NCI-H82 treated with DMSO at 0.1 percent for 48 hours (cell line): Measurements from ENCODE around the gene DHRS3.

Experiments
- DNase-seq: peaks from one replicate; lab custom pipeline; 2025; ENCODE audit not compliant: unreplicated experiment; lab: John Stamatoyannopoulos, UW

The DHRS3 gene

GRCh38 chr1:12599657-12600056, 18.4 kb downstream of the DHRS3 start:
- DNase-seq = no peak

- peak; percentile 63 for DNase-seq
These were observed 19.0 kb downstream of the DHRS3 start for GRCh38 chr1:12598974-12599373.

DNA sequence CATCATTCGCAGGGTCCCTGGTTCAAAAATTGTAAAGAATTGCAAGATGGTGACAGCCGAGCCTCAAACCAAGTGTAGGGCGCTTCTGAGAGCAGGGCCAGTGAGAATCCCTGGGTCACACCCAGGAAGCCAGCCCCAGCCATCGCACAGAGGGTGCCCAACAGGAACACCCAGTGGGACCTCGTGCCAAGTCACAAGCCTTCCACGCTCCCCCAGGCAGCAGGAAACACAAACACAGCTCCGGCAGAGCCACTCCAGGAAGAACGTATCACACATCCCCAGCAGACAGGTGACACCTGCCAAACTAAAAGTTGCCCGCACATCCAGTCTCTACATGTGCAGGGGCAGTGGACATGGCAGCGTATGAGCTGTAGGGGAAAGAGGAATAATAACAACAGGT, 20.2 kb downstream of the DHRS3 start:
- DNase-seq = no peak

DNA sequence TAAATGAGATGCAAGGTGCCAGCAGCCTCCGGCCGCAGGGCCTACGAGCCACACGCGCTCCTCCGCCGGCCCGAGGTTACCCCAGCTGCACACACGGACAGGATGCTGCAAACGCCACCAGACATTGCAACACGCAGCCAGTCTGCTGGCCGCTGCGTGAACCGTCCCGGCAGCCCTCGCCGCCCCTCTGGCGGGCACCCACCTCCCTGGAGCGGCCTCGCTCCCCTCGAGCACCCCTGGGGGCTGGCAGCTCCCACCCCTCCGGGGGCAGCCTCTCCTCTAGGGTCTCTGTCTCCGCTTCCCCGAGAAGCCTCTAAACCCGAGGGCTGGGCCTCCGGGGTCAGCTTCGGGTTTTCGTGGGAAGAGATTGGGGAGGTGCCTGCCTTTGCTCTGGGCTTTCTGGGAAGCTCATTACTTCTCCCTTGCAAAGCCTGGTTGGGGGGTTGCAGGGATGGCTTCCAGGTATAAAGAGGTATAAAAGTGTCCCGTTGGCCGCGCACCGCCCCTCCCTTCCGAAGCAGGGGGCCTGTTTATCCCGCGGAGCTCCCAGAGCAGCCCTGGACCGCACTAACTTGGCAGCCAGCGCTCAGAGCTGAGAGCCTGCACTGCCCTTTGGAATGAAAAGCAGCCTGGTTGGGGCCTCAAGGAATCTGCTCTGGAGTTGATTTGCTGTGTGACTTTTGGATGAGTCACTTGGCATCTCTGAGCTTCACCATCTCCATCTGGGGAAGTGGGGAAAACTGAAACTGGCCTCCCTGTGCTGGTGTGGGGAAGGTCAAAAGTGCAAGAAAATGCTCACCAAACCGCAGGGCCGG, 21.8 kb downstream of the DHRS3 start:
- DNase-seq = no peak

DNA sequence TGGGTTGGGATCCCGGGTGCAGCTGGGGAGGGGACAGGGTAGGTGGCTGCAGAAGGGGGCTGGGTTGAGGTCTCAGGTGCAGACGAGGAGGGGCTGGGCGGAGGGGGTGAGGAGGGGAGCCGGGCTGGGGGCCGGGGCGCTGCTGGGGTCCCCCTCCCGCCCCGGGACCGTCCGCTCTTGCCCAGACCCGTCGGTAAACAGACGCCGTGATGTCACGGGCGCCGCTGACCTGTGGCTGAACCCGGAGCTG, 22.3 kb downstream of the DHRS3 start:
- no peak for DNase-seq

GRCh38 chr1:12594966-12595756, 22.8 kb downstream of the DHRS3 start:
- DNase-seq = no peak

DNA sequence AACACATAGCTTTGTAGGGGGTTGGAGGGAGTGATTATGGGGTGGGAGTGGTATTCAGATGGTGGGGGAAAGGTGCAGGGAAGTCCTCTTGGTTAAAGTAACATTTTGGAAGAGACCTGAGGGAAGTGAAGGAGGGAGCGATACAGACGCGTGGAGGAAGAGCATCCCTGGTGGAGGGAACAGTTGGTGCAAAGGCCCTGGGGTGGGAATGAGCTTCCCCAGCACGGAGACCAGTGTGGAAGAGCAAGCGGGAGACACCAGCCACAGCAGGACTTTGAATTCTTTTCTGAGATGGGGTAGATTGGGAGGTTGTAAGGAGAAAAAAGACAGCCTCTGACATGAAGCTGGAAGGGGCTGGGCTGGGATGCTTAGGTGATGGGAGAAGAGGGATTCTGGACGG, 23.5 kb downstream of the DHRS3 start:
- DNase-seq = no peak

DNA sequence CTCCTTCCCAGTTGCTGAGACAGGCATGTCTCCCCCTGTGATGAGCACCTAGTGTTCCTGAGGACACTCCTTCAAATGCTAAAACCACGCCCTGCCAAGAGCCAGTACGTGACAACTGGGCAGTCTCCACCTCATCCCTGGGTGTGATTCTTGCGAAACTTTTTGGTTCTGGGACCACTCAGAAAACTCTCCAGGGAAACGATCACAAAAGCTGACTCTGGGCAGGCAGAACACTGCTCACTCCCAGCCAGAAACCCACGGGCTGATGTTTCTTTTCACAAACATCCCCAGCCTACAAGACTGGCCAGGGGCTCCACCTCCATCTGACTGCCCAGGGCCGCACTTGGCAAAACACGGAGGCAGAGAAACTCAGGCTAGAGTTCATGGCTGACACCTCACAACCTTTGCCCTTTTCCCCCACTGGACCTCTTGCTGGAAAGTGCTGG, 24.4 kb downstream of the DHRS3 start:
- no peak for DNase-seq

DNA sequence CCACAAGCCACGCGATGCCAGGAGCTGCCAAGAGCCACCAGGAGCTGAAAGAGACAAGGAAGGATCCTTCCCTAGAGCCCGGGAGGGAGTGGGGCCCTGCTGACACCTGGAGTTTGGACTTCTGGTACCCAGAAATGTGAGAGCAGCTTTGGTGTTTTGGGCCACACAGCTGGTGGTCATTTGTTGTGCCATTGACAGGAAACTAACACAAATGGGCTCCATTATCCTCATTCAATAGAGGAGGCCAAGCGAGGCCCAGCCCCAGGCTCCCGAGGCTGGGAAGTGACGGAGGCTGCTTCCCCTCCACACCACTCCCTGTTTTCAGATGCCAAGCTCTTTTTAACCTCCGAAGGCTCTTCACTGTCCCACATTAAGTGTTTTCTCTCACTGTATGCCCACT, 25.5 kb downstream of the DHRS3 start:
- no peak for DNase-seq

- no peak for DNase-seq
These were observed 26.6 kb downstream of the DHRS3 start for GRCh38 chr1:12591267-12591938.

DNA sequence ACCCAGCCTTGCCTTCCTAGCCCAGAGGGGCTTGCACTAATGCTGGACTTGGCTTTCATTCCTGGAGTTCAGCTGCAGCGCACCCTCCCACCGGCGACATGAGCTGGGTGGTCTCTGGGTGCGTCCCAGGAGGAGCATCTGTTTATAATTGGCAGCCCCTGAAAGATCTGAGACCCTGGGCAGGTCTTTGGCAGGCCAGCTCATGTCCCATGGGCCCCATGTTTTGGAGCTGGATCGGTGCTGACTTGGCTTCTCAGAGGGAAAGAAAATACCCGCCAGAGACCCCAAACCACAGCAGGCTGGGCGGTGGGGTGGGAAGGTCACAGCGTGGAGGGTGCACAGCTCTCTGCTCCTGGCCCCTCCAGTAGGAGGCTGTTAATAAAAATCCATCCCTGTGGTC, 29.3 kb downstream of the DHRS3 start:
- DNase-seq = no peak

GRCh38 chr1:12587981-12588640, 29.9 kb downstream of the DHRS3 start:
- no peak for DNase-seq

DNA sequence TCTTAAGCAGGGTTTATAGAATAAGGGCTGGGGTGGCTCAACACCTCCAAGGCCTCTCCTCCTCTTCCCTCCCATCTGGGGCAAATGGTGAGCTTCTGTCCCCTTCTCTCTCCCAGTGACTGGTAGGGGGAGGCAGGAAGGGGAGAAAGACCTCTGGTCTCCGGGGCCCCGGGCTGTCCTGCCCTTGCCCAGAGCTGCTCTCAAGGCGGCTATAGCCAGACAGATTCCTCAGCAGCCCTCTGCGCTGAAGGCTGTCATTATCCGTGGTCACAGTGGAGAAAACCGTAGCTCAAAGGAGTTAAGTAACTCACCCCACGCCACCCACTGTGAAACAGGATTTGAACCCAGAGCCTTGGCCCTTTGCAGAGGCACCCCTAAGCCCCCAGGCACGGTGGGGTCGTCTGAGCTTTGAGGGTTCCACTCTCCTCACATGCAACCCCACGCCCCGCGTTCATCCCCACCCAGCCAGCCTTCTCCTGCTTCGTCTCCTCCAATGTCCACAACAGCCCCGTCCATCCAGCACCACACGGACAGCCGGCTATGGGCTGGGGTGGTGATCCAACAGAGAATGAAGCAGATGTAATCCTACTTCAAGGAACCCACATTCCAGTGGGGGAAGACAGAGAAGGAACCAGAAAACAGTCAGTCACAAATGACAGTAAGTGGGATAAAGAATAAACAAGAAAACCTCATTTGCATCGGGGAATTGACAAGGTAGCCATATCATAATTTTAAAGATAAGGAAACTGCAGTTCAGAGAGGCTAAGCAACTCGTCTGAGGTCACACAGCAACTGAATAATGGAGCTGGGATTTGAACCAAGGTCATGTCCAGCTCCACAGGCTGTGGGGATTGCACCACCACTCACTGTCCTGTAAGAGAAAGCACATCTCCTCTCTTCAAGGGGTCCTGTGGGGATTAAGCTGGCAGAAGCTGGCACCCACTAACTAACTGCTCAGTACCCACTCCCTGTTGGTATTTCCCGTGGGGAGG, 31.8 kb downstream of the DHRS3 start:
- no peak for DNase-seq

DNA sequence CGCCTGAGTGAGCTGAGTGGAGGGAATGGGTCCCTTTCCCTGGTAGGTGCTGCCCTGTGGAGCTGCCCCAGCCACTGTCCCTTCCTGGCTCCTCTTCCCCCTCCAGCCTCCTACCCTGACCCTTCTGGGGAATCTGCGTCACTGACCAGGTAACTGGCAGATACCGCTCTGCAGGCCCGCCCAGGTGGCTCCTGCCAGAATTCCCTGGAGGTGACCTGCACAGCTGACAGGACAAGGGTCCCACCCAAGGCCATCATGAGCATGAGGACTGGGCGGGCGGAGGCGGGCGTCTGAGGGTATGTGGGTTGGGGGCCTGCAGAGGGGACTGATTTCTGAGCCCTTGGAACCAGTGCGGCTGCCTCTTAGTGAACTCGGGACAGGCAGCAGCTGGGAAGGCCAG, 32.5 kb downstream of the DHRS3 start:
- DNase-seq = no peak

DNA sequence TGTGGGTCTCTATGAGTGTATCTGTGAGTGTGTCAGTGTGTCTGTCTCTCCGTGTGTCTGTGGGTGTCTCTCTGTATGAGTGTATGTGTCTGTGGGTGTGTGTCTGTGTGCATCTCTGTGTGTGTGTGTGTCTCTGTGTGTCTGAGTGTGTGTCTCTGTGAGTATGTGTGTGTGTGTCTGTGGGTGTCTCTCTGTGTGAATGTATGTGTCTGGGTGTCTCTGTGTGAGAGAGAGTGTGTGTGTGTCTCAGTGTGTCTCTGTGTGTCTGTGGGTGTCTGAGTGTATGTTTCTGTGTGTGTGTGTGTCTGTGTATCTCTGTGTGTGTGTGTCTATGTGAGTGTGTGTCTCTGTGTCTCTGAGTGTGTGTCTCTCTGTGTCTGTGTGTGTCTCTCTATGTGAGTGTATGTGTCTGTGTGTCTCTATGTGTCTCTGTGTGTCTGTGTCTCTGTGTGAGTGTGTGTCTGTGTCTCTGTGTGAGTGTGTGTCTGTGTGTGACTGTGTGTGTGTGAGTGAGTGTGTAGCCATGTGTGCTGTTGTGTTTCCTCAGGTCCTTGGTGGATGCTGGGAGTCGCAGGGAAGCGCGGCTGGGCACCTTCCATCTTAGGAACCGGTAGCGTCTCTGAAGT, 33.0 kb downstream of the DHRS3 start:
- DNase-seq = no peak

DNA sequence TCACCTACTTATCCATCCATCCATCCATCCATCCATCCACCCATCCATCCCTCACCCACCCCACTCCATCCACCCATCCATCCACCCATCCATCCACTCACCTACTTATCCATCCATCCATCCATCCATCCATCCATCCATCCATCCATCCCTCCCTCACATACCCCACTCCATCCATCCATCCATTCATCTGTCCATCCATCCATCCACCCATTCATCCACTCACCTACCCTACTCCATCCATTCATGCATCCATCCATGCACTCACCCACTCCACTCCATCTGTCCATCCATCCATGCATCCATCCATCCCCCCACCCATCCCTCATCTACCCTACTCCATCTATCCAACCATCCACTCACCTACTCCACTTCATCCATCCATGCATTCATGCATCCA, 34.5 kb downstream of the DHRS3 start:
- no peak for DNase-seq

- no peak for DNase-seq
These were observed 35.4 kb downstream of the DHRS3 start for GRCh38 chr1:12582649-12583048.

GRCh38 chr1:12581179-12581578, 36.8 kb downstream of the DHRS3 start:
- no peak for DNase-seq

DNA sequence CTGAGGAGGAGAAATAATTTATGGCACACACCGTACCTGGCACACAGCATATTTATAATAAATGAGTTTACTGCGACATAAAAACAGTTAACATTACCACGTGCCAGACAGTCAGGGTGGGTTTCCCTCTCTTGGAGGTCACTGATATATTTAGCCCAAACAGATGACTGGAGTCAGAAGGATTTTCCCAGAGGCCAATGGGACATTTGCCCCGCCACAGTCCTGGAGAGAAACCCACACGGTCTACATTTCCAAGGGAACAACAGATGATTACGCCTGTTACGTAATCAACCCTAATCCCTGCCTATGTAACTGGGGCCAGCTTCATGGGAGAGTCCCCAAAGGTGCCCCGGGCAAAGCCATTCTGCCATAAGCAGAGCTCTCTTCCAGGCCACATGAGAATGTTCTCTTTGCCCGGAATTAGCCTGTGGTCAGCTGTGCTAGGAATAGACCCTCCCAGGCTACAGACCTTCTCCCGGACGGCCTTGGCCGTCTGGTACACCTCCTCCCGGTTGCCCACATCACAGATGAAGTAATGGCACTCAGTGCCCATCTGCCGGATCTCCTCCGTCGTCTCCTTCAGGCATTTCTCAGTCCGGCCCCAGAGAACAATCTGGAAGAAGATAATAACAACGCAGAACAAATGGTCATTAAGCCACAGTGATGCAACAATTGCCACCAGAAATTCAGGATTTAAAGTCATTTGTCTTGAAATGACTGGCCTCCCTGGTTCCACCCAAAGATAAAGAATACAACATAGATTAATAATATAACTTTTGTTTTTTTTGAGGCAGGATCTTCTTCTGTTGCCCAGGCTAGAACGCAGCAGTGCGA, 37.7 kb downstream of the DHRS3 start:
- no peak for DNase-seq
